ENCODE results near the gene CAMTA2. TPM values are rescaled to one million over a fixed set of nuclear protein-coding genes. Genes with fewer than 3 reads are reported as not detected.

The CAMTA2 gene
- polyA plus RNA-seq, 2 of the 4 experiments (the other 2 are of a cell fraction) = 12.4 to 30.3 TPM

GRCh38 chr17:4950075-4950745 lies 37.3 kb downstream of the CAMTA2 start:
- Histone ChIP-seq H3K27ac (peak overlapping the region; percentile 99), H3K9me3 (no peaks in the 10 kb centered on the region), H3K4me1 (peaks cover 41% of the 10 kb centered on the region), H3K4me2 (peak overlapping the region; percentile 99), H3K4me3 (peak overlapping the region; percentile 98)
- ChIA-PET CTCF (interaction anchor here (1.1 to 7.1 kb wide), 5 partner anchors 15 to 41 kb away, joined by 3 to 63 read pairs (median 7); partner anchors contain the start of gene SPAG7), POLR2A (interaction anchor here (4.4 to 4.9 kb wide), 2 partner anchors 10 to 16 kb away, joined by 68 to 78 read pairs; partner anchors contain the start of genes RNF167, SLC25A11 and SPAG7)
- WGBS (ENCODE audit: missing lambda C conversion rate) = 1% methylated on average over 32 of the region's 52 CpGs
- FAIRE-seq (no peak), ATAC-seq (peak; percentile 36 to 39), DNase-seq (ENCODE audit: low read depth in 1 of 2, low spot score in 1 of 2) (peak; percentile 36 to 57)
- TF ChIP-seq HEYL (CRISPR knock-in tag; IDR thresholded peaks at IDR 0.05) (no peak), BHLHE40 (IDR thresholded peaks at IDR 0.05; ENCODE audit: low read depth, low read length) (no peak), NPAS2 (CRISPR knock-in tag; IDR thresholded peaks at IDR 0.05; ENCODE audit: borderline replicate concordance) (no peak), FOSL2 (IDR thresholded peaks at IDR 0.05) (peak; percentile 69), FOSL2 (CRISPR knock-in tag; IDR thresholded peaks at IDR 0.05) (peak; percentile 64), HMGXB4 (CRISPR knock-in tag; IDR thresholded peaks at IDR 0.05; ENCODE audit: borderline replicate concordance) (no peak), CBX8 (IDR thresholded peaks at IDR 0.05) (no peak), PBX3 (IDR thresholded peaks at IDR 0.05) (peak; percentile 58; the same call in 1 of the 2 replicates), CEBPB (IDR thresholded peaks at IDR 0.05) (no peak), TFCP2L1 (CRISPR knock-in tag; IDR thresholded peaks at IDR 0.05) (0 out of 2 replicates have a peak, but pooled peaks have one; percentile 62), EHF (CRISPR knock-in tag; IDR thresholded peaks at IDR 0.05) (no peak), RNF2 (IDR thresholded peaks at IDR 0.05; ENCODE audit: borderline replicate concordance, low read depth) (no peak; the same call in 1 of the 2 replicates), FOXS1 (CRISPR knock-in tag; IDR thresholded peaks at IDR 0.05) (no peak), ATOH8 (CRISPR knock-in tag; IDR thresholded peaks at IDR 0.05; ENCODE audit: low read depth) (no peak), HOXB13 (CRISPR knock-in tag; IDR thresholded peaks at IDR 0.05; ENCODE audit: low read depth) (no peak), PHF8 (IDR thresholded peaks at IDR 0.05; ENCODE audit: borderline replicate concordance, low read depth) (peak; percentile 12; the same call in 1 of the 2 replicates), BCL3 (IDR thresholded peaks at IDR 0.05) (no peak; the same call in 2 of the 3 replicates), CHD2 (IDR thresholded peaks at IDR 0.05; ENCODE audit: low read length, partially characterized antibody) (no peak), SMC3 (IDR thresholded peaks at IDR 0.05) (peak; percentile 3; the same call in 1 of the 3 replicates), TP53 (CRISPR knock-in tag; IDR thresholded peaks at IDR 0.05) (no peak), HOXB5 (CRISPR knock-in tag; IDR thresholded peaks at IDR 0.05) (no peak), MAX (IDR thresholded peaks at IDR 0.05) (0 out of 2 replicates have a peak, but pooled peaks have one; percentile 12), ELK1 (IDR thresholded peaks at IDR 0.05; ENCODE audit: low read depth, low read length) (no peak), RFX5 (IDR thresholded peaks at IDR 0.05) (no peak), MYC (IDR thresholded peaks at IDR 0.05; ENCODE audit: borderline replicate concordance, low read length) (no peak), ZC3H11A (IDR thresholded peaks at IDR 0.05) (no peak), CBX2 (IDR thresholded peaks at IDR 0.05; ENCODE audit: borderline replicate concordance, low read depth) (no peak), USF2 (IDR thresholded peaks at IDR 0.05) (no peak), ESRRA (IDR thresholded peaks at IDR 0.05; ENCODE audit: borderline replicate concordance, low read length) (no peak), E2F6 (IDR thresholded peaks at IDR 0.05; ENCODE audit: borderline replicate concordance, low read depth) (no peak), POLR2A (IDR thresholded peaks at IDR 0.05; ENCODE audit: low read length) (peak; percentile 31), EHMT2 (IDR thresholded peaks at IDR 0.05; ENCODE audit: low read depth) (no peak), FOSB (CRISPR knock-in tag; IDR thresholded peaks at IDR 0.05) (no peak)

Data from A549 (cell line).